Esophagus muscularis mucosa (tissue), 4 donors: ENCODE results near the gene KCNB1.

Source experiments
- EP300 ChIP-seq: sonication (generic); formaldehyde crosslinking; IDR thresholded peaks from one replicate; pipeline ENCODE4 v1.6.1; 2017; ENCODE audit warnings: antibody characterized with exemption
- POLR2A ChIP-seq: fragments of 450-650 bp; IDR thresholded peaks from one replicate; pipeline ENCODE4 v1.6.1; 2017; ENCODE audit warnings: antibody characterized with exemption, moderate library complexity, mild to moderate bottlenecking, low read depth
- POLR2AphosphoS5 ChIP-seq, 2 donors: sonication (generic); formaldehyde crosslinking; IDR thresholded peaks; one replicate each; pipeline ENCODE4 v1.6.1; 2017; ENCODE audit warnings: antibody characterized with exemption in 2 of 2
- TF ChIP-seq, protein P1 (sequence below), 3 experiments: fragments of 200-600 bp in 2 of 3; fragments of 450-650 bp in 1 of 3; sonication (generic) in 2 of 3; IDR thresholded peaks; one replicate each; pipeline ENCODE4 v1.5.1; 2017 to 2019; ENCODE audit warnings: antibody characterized with exemption in 3 of 3, mild to moderate bottlenecking in 2 of 3, moderate library complexity in 1 of 3

DNA sequence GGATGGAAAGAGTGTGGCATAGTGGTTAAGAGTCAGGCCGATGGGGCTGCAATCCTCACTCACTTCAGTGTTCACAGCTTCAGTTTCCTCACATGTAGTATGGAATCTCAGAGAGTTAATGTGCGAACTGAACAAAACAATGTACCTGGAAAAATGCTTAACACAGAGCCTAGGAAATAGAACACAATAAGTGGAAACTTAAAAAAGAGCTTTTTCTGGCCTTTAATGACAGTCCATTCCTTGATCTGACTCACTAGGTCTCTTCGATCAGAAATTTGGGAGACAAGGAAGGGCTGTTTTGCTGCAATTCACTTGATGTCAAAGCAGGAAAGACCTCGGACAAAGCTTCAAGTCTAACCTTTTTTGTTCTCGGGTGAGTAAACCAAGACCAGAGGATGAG, 56.1 kb downstream of the KCNB1 start:
- TF ChIP-seq, protein P1, sequence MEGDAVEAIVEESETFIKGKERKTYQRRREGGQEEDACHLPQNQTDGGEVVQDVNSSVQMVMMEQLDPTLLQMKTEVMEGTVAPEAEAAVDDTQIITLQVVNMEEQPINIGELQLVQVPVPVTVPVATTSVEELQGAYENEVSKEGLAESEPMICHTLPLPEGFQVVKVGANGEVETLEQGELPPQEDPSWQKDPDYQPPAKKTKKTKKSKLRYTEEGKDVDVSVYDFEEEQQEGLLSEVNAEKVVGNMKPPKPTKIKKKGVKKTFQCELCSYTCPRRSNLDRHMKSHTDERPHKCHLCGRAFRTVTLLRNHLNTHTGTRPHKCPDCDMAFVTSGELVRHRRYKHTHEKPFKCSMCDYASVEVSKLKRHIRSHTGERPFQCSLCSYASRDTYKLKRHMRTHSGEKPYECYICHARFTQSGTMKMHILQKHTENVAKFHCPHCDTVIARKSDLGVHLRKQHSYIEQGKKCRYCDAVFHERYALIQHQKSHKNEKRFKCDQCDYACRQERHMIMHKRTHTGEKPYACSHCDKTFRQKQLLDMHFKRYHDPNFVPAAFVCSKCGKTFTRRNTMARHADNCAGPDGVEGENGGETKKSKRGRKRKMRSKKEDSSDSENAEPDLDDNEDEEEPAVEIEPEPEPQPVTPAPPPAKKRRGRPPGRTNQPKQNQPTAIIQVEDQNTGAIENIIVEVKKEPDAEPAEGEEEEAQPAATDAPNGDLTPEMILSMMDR (IDR thresholded peaks at IDR 0.05) = no peak
- TF ChIP-seq POLR2AphosphoS5 (IDR thresholded peaks at IDR 0.05) (no peak), EP300 (no peak), POLR2A (no peak)
